Cardiac muscle cell (in vitro differentiated cells and primary cell): ENCODE results near the gene AGPAT4. TPM values are rescaled to one million over a fixed set of nuclear protein-coding genes. Genes with fewer than 3 reads are reported as not detected.
A peak's percentile ranks its signal among the peaks of the same experiment; 100 is the strongest.

ENCODE experiments used
- DNase-seq, 2 donors: peaks; one replicate each; pipeline versions ENCODE4 v3.0.0 to v3.0.0-alpha.2; 2010 to 2017; ENCODE audit warnings: low read depth in 1 of 2, low spot score in 1 of 2
- H3K27ac ChIP-seq: fragments of 200-600 bp; sonication (generic); 2 replicates; pipeline ENCODE4 v1.5.1; 2016
- H3K27me3 ChIP-seq: fragments of 200-600 bp; sonication (generic); 2 replicates; pipeline ENCODE4 v1.6.0; 2016; ENCODE audit warnings: control low read depth
- H3K36me3 ChIP-seq: fragments of 200-600 bp; sonication (generic); 2 replicates; pipeline ENCODE4 v1.5.1; 2016; ENCODE audit warnings: control low read depth
- H3K4me1 ChIP-seq: fragments of 200-600 bp; sonication (generic); 2 replicates; pipeline ENCODE4 v1.8.1; 2017; ENCODE audit warnings: low read depth, mild to moderate bottlenecking, mixed run types
- H3K4me3 ChIP-seq: fragments of 200-600 bp; sonication (generic); 2 replicates; pipeline ENCODE4 v1.5.1; 2016; ENCODE audit warnings: mild to moderate bottlenecking
- H3K9me3 ChIP-seq: fragments of 200-600 bp; sonication (generic); 2 replicates; pipeline ENCODE4 v1.5.1; 2017; ENCODE audit warnings: low read depth, mild to moderate bottlenecking, control low read depth
- CTCF ChIP-seq: IDR thresholded peaks from 2 replicates; pipeline ENCODE4 v1.5.1; 2012; ENCODE audit warnings: low read depth, mild to moderate bottlenecking, low read length
- polyA plus RNA-seq: library from polyadenylated mRNA; unstranded; fragments of >200 nt; fragmentation: Nextera tagmentation; extraction: Ambion mirVana; gene quantifications from 2 replicates; pipeline ENCODE4 v1.2.1, GENCODE V29; 2016
- total RNA-seq: library from RNA; depleted of rRNA; stranded (reverse); fragments of >200 nt; gene quantifications from 2 replicates; pipeline ENCODE4 v1.2.3, GENCODE V29; 2016

Gene AGPAT4
- total and polyA plus RNA-seq, 2 experiments from 2014 or later: 13.9 to 17.7 TPM

GRCh38 chr6:161232467-161232866, 41.4 kb downstream of the AGPAT4 start:
- DNase-seq: no peak
- H3K9me3 ChIP-seq: no peaks in the 10 kb centered on the region
- no peak overlapping the region for H3K27ac ChIP-seq
- no peaks in the 10 kb centered on the region for H3K27me3 ChIP-seq
- H3K4me1 ChIP-seq: peaks cover 13% of the 10 kb centered on the region
- TF ChIP-seq CTCF: no peak
- peaks cover 10% of the 10 kb centered on the region for H3K36me3 ChIP-seq
- H3K4me3 ChIP-seq: no peak overlapping the region

- no peak for TF ChIP-seq CTCF
- Histone ChIP-seq H3K27me3 (no peaks in the 10 kb centered on the region), H3K4me3 (no peak overlapping the region), H3K36me3 (peaks cover 10% of the 10 kb centered on the region), H3K9me3 (no peaks in the 10 kb centered on the region), H3K4me1 (peaks cover 14% of the 10 kb centered on the region), H3K27ac (no peak overlapping the region)
- DNase-seq: no peak
Measured at GRCh38 chr6:161232010-161232409, 41.9 kb downstream of the AGPAT4 start.

GRCh38 chr6:161230339-161230738, 43.5 kb downstream of the AGPAT4 start:
- H3K36me3 ChIP-seq: peaks cover 10% of the 10 kb centered on the region
- no peak for DNase-seq
- no peak overlapping the region for H3K27ac ChIP-seq
- H3K4me1 ChIP-seq: peaks cover 21% of the 10 kb centered on the region
- no peaks in the 10 kb centered on the region for H3K27me3 ChIP-seq
- no peaks in the 10 kb centered on the region for H3K9me3 ChIP-seq
- TF ChIP-seq CTCF: no peak
- H3K4me3 ChIP-seq: no peak overlapping the region

GRCh38 chr6:161228921-161229591, 44.8 kb downstream of the AGPAT4 start:
- no peaks in the 10 kb centered on the region for H3K9me3 ChIP-seq
- H3K27me3 ChIP-seq: no peaks in the 10 kb centered on the region
- H3K27ac ChIP-seq: peak overlapping the region; percentile 25
- TF ChIP-seq CTCF: no peak
- peaks cover 13% of the 10 kb centered on the region for H3K4me1 ChIP-seq
- H3K4me3 ChIP-seq: no peak overlapping the region
- DNase-seq: peak in 1 of 2 donors; percentile 76
- peaks cover 10% of the 10 kb centered on the region for H3K36me3 ChIP-seq

- DNase-seq: no peak
- no peak overlapping the region for H3K4me3 ChIP-seq
- H3K9me3 ChIP-seq: no peaks in the 10 kb centered on the region
- H3K27me3 ChIP-seq: no peaks in the 10 kb centered on the region
- peaks cover 10% of the 10 kb centered on the region for H3K36me3 ChIP-seq
- no peak overlapping the region for H3K27ac ChIP-seq
- peaks cover 13% of the 10 kb centered on the region for H3K4me1 ChIP-seq
- TF ChIP-seq CTCF: no peak
Measured at GRCh38 chr6:161228096-161228495, 45.8 kb downstream of the AGPAT4 start.
